Nucleus accumbens (tissue), 56 donors: ENCODE measurements around the gene SLC9A7.
A peak's percentile ranks its signal among the peaks of the same experiment; 100 is the strongest.

ENCODE experiments used
- DNase-seq, 56 donors: peaks; one replicate each; lab custom pipeline; 2025; lab: John Stamatoyannopoulos, UW

The SLC9A7 gene

GRCh38 chrX:46577221-46578005 is 181.5 kb downstream of the SLC9A7 start:
- DNase-seq = no peak

- DNase-seq = peak in 4 of 56 donors; percentile 0 to 26 (median 5)
Observed at GRCh38 chrX:46576458-46576857, 182.5 kb downstream of the SLC9A7 start.

- DNase-seq = peak in 13 of 56 donors; percentile 1 to 25 (median 4)
Observed at GRCh38 chrX:46575991-46576392, 182.9 kb downstream of the SLC9A7 start.

- DNase-seq = peak in 1 of 56 donors; percentile 3
Observed at GRCh38 chrX:46575586-46575985, 183.3 kb downstream of the SLC9A7 start.

- peak in 7 of 56 donors; percentile 1 to 25 (median 4) for DNase-seq
Observed at GRCh38 chrX:46574774-46575381, 184.0 kb downstream of the SLC9A7 start.

GRCh38 chrX:46573892-46574773 is 184.8 kb downstream of the SLC9A7 start:
- peak in 20 of 56 donors; percentile 0 to 60 (median 16) for DNase-seq

- peak in 40 of 56 donors; percentile 1 to 50 (median 22) for DNase-seq
Observed at GRCh38 chrX:46573331-46573891, 185.5 kb downstream of the SLC9A7 start, which contains the start of gene CHST7. Gene CHST7, plus strand, starts transcription at chrX:46573765. Its CDS starts 167 bp downstream, at chrX:46573932.

GRCh38 chrX:46572340-46572936 is 186.5 kb downstream of the SLC9A7 start:
- DNase-seq = no peak

- DNase-seq = no peak
Observed at GRCh38 chrX:46571423-46572339, 187.2 kb downstream of the SLC9A7 start.

GRCh38 chrX:46569621-46570020 is 189.3 kb downstream of the SLC9A7 start:
- DNase-seq = no peak

GRCh38 chrX:46567388-46567787 is 191.5 kb downstream of the SLC9A7 start:
- DNase-seq = no peak

GRCh38 chrX:46561824-46562657 is 196.9 kb downstream of the SLC9A7 start:
- DNase-seq = peak in 2 of 56 donors; percentile 0 to 22

GRCh38 chrX:46559062-46559461 is 199.9 kb downstream of the SLC9A7 start:
- DNase-seq = no peak

GRCh38 chrX:46554942-46555341 is 204.0 kb downstream of the SLC9A7 start:
- no peak for DNase-seq

- DNase-seq = no peak
Observed at GRCh38 chrX:46553935-46554334, 205.0 kb downstream of the SLC9A7 start.

- no peak for DNase-seq
Observed at GRCh38 chrX:46551494-46552128, 207.3 kb downstream of the SLC9A7 start.

GRCh38 chrX:46549914-46550313 is 209.0 kb downstream of the SLC9A7 start:
- no peak for DNase-seq
